ENCODE data around the gene ARSK.
"Not testable (repeated sequence)": the region's sequence is repeated elsewhere in the genome, so short reads cannot be mapped to it uniquely, and the experiment has no call there.

ARSK gene

DNA sequence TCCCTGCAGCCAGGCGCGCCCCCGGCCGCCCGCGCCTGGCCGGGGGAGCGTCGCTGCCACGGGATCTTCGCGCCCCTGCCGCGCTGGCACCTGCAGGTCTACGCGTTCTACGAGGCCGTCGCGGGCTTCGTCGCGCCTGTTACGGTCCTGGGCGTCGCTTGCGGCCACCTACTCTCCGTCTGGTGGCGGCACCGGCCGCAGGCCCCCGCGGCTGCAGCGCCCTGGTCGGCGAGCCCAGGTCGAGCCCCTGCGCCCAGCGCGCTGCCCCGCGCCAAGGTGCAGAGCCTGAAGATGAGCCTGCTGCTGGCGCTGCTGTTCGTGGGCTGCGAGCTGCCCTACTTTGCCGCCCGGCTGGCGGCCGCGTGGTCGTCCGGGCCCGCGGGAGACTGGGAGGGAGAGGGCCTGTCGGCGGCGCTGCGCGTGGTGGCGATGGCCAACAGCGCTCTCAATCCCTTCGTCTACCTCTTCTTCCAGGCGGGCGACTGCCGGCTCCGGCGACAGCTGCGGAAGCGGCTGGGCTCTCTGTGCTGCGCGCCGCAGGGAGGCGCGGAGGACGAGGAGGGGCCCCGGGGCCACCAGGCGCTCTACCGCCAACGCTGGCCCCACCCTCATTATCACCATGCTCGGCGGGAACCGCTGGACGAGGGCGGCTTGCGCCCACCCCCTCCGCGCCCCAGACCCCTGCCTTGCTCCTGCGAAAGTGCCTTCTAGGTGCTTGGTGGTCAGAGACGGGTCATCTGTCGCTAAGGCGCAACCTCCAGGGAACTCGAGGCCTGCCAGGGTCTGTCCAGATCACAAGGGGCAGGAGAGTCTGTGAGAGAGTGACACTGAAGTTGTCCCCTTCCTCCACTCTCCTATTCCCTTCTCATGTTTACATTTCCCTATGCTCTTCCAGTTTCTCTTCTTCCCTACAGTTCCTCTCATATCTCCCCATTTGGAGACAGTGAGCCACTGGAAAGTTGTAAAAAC is 66.3 kb downstream of the ARSK start:
- peak; percentile 30 to 31 for DNase-seq (ENCODE audit: low read depth in 2 of 2)

DNA sequence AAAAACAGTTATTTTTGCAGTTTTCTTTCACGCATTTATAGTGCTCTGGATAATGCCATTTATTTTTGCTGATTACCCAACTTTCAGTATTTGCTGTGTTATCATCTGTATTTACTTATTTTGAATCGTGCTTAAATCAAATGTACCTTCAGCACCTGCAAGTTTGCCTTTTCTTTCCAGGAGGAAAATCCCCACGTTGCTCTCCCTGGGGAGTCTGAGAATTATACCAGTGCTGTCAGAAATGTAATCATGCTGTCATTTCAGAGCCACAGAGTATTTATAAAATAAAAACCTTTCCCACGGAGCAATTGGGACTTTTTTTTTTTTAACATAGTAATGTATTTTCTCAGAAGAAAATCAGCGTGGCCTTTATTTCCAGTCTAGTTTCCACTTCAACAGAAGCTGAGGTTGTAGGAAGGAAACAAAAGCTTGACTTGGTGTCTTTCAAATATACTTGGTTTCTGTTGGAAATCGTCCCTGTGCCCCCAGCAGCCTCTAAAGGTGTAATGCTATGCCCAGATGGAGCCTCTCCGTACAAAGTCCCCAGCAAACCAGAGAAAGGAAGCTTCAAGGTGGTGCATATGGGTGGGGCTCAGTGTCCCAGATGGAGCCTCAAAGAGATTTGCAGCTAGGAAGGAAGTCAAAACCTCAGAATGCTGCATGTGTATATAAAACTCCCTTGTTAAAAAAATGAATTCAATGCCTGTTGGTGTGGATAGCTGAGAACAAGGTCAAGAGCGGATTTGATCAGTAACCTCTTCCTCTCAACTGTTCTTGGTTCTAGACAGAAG is 67.1 kb downstream of the ARSK start:
- no peak for DNase-seq (ENCODE audit: low read depth in 2 of 2)

DNA sequence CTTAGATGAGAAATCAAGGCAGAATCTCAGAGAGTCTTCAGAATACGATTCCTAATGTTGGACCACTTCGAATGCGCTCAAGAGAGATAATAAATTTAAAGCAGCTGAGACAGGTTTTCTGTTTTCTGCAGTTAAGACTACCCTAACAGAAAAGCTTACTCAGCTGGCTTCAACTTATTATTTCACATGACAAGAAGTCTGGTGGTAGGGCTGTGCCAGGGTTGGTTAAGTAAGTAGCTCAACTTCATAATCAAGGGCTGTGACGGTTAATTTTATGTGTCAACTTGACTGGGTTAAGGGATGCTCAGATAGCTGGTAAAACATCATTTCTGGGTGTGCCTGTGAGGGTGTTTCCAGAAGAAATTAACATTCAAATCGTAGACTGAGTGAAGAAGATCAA is 68.8 kb downstream of the ARSK start:
- no peak for DNase-seq (ENCODE audit: low read depth in 2 of 2)

DNA sequence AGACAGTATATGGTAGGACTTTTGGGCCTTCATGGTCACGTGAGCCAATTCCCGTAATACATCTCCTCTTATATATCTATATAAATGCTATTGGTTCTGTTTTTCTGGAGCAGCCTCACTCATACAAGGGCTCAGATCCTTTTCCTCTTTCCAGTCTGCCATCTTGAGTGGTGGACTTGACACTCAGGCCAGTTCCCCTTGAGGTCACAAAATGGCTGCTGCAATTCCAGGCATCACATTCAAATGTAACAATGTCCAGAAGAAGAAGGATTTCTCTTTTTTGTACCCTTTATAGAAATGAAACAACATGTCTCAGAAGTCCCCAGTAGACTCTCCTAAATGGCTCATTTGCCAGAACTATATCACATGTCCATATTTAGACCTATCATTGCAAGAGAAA is 69.5 kb downstream of the ARSK start:
- no peak for DNase-seq (ENCODE audit: low read depth in 2 of 2)

DNA sequence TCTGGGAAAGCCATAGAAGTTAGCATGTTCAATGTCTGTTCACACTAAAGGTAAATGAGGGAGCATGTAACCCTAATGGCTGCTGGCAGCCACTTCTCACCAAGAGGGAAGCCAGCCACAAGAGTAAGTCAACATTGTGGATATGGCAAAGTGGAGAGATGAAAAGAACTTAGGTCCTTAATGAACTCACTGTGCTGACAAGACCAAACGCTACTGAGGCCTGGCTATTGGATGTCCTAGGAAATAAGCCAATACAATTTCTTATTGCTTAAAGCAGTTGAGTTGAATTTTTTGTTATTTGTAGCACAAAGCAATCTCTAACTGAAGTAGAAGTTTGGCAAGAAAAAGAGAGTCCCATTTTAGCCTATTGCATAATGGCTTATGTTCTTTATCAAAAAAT is 71.8 kb downstream of the ARSK start:
- no peak for DNase-seq (ENCODE audit: low read depth in 2 of 2)

DNA sequence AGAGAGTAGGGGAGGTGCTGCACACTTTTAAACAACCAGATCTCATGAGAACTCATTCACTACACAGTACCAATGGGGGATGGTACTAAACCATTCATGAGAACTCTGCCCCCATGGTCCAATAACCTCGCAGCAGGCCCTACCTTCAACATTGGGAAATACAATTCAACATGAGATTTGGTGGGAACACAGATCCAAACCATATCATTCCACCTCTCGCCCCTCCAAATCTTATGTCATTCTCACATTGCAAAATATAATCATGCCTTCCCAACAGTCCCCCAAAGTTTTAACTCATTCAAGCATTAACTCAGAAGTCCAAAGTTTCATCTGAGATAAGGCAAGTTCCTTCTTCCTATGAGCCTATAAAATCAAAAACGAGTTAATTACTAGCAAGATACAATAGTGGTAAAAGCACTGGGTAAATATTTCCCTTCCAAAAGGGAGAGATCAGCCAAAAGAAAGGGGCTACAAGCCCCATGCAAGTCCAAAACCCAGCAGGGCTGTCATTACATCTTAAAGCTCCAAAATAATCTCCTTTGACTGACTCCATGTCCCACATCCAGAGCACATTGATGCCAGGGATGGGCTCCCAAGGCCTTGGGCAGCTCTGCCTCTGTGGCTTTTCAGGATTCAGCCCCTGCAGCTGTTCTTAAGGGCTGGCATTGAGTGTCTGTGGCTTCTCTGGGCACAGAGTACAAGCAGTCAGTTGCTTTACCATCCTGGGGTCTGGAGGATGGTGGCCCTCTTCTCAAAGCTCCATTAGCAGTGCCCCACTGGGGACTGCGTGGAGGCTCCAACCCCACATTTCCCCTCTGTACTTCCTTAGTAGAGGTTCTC is 73.3 kb downstream of the ARSK start:
- no peak for DNase-seq (ENCODE audit: low read depth in 2 of 2)

DNA sequence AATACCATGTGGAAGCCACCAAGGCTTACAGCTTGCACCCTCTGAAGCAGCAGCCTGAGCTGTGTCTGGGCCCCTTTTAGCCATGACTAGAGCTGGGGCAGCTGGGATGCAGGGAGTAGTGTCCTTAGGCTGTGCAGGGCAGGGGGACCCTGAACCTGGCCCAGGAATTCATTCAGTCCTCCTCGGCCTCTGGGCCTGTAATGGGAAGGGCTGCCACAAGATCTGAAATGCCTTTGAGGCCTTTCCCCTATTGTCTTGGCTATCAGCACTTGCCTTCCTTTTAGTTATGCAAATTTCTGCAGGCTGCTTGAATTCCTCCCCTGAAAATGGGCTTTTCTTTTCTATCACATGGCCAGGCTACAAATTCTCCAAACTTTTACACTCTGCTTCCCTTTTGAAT is 74.0 kb downstream of the ARSK start:
- no peak for DNase-seq (ENCODE audit: low read depth in 2 of 2)

DNA sequence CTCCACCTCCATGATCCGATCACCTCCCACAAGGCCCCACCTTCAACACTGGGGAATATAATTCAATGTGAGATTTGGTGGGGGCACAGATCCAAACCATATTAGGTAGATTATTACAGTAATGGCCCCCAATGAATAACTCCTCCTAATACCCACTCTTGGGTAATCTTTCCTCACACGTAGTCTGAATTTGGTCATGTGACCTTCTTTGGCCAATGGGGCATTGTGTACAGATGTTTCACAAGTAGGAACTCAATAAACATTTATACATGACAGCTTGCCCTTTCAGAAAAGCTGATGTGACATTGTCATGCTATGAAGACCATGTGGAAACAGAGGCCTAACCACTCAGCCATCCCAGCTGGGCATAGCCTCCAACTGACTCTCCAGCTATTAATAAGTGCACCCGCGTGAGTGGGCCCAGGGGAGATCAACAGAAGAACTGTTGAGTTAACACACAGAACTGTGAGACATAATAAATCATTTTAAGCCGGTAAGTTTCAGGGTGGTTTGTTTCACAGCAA is 75.6 kb downstream of the ARSK start:
- DNase-seq (ENCODE audit: low read depth in 2 of 2): no peak

DNA sequence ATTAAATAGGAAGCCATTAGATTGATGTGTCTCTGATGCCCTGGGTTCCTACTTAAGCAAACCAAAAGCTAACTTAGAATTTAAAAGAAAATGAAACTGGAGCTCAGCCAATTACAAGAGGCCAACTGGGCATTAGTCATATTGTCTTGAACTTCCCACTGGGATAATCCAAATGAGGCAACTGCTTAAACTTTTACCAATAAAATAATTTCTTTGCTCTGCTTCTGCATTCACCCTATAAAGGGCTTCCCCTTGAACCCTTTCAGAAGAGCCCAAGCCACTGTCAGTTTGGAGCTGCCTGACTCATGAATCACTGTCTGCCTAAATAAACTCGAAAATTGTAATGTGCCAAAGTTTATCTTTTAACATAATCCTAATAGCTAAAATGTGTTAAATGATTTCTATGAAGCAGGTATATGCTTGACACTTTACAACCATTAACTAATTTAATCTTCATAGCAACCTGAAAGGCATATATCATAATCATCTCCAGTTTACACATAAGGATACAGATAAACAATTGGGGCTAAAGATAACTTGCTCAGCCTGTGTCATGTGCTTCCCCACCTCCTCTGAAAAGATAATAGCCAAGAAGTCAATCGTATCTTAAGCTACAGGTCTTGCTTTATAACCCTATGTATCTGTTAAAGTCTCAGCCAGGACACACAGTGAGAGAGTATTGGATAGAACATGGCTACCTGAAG is 76.5 kb downstream of the ARSK start:
- DNase-seq (ENCODE audit: low read depth in 2 of 2): no peak

DNA sequence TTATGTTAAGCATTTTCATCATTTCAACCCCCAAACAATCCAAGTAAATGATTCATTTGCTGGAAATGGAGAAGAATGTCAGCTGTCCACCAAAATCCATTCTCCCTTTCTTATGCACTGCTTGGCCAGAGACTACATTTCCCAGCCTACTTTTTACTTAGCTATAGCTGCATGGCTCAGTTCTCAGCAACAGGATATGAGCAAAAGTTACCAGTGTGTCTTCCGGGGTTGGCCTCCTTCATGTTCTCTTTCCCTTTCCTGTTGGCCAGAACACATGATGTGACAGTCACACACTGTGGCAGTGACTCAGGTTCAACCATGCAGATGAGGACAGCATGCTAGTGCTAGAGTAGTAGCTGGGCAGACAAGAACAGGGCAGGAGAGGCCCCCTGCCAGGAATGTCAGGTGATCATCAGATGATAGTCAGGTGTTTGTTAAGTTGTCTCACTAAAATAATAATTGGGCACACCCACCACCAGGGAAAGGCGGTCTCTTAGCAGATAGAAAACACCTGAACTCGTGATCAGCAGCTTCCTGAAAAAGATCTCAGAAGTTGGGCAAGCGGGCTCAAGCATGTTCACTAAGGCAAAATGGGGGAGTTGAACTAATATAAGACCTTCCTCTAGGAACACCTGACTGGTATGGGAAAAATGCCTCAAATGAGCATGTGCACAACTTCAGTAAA is 77.2 kb downstream of the ARSK start:
- peak; percentile 51 to 54 for DNase-seq (ENCODE audit: low read depth in 2 of 2)

DNA sequence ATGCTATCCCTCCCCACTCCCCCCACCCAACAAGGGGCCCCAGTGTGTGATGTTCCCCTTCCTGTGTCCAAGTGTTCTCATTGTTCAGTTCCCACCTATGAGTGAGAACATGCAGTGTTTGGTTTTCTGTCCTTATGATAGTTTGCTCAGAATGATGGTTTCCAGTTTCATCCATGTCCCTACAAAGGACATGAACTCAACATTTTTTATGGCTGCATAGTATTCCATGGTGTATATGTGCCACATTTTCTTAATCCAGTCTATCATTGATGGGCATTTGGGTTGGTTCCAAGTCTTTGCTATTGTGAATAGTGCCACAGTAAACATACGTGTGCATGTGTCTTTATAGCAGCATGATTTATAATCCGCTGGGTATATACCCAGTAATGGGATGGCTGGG is 78.0 kb downstream of the ARSK start:
- DNase-seq (ENCODE audit: low read depth in 2 of 2): not testable (repeated sequence)

DNA sequence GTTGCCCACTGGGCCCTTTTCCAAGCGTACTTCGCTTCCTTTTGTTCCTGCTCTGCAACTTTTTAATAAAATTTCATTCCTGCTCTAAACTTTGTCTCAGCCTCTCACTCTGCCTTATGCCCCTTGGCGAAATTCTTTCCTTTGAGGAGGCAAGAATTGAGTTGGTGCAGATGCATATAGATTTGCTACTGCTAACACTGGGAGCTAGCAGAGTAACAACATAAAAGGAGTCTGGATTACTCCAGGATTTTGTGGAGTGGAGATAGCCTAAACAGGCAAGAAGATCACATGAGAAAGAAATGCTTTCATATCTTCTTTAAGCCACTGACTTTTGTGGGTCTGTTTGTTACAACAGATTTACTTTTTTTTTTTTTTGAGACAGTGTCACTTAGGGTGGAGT is 78.8 kb downstream of the ARSK start:
- DNase-seq (ENCODE audit: low read depth in 2 of 2): no peak

DNA sequence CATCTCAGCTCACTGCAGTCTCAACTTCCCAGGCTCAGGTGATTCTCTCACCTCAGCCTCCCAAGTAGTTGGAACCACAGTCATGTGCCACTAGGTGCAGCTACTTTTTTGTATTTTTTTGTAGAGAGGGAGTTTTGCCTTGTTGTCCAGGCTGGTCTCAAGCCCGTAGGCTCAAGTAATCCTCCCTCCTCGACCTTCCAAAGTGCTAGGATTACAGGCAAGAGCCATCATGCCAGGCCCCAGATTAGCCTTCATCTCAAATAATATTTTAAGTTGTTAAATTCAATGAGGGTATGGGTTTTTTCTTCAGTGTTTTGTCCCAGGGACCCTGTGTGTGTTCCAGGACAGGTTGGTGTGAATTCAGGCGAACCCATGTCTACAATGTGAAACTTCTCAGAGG is 79.2 kb downstream of the ARSK start:
- no peak for DNase-seq (ENCODE audit: low read depth in 2 of 2)

DNA sequence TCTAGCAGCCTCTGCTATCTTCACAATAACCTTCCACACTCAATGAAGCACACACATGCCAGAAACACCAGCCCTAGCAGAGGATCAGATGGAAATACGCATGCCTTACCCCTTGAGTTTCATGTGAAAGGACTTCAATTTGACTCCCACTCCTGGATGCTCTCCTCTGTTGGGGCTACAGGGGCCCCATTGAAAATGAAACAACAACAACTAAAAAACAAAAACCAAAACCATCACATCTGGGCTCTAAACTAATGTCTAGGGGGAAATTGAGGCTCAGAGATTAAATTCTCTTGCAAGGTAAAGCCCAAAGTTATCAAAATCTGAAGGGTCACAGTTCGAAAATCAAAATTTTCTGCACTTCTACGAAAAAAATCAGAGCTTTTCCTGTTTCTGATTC is 83.7 kb downstream of the ARSK start:
- no peak for DNase-seq (ENCODE audit: low read depth in 2 of 2)

DNA sequence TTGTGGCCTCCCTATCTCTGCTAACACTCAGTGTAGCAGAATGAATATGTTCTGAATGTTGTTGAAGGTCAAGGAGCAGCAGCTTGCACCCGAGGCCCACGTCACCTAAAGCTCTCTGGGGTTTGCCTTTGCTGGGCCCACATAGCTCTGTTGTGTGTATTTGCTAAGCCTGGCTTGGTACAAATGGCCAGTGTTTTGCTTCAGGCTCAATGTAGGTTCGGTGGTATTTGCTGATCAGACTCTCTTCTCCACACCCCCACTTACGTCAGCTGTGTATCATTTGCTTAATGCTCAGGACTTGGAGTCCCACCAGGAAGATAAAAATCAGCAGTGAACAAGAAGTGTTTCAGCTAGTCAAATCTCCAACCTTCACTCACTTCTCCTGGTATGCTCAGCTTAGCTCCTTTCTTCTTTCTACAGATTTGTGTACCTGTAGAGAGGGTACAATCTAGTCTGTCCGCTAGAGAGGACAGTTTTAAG is 86.9 kb downstream of the ARSK start:
- no peak for DNase-seq (ENCODE audit: low read depth in 2 of 2)

DNA sequence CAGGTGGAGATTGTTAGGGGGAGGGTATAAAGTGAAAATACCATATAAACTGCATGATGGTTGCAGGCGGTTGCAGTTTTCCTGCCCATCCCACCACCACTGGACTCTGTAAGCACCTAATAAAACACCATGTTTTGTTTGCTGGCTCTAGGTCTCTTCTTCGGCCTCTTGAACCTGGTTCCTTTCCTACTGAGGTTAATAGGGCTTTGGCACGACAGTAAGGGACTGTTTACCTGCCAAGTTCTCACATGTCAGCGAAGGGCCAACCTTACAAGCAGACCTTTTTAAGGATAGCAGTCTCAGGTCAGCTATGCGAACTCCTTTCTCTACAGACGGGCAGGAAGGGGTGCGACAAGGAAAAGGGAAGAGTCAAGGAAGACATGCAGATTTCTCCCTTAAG is 88.3 kb downstream of the ARSK start:
- no peak for DNase-seq (ENCODE audit: low read depth in 2 of 2)

DNA sequence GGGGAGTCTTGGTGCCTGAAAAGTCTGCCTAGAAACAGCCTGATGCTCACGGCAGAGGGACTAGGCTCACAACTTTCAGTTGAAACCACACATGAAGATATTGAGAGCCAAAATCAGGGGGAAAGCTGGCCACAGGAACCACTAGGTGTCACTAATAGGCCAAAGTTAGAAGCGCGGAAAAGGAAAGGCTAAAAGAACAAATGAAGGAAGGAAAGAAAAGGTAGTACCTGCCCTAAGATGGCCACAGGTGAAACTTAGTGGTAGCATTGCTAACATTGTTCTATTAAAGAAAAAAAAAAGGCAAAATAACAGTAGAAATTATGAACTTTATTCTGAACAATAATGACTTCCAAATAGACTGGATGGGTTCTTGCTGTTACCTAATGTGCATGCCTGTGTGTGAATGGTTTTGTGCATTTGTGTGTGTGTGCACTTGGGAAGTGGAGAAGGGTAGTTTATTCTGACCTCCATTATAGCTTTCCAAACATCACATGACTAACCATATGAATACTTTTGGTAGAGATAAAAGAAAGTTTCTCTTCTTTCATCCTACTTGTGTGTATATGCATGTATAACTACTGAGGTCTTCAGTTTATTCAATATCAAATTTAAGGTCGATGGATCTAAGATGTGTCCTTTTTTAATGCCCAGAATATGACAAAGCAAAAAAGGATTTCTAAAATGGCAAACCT is 89.6 kb downstream of the ARSK start:
- DNase-seq (ENCODE audit: low read depth in 2 of 2): peak in 1 of 2 donors; percentile 12

DNA sequence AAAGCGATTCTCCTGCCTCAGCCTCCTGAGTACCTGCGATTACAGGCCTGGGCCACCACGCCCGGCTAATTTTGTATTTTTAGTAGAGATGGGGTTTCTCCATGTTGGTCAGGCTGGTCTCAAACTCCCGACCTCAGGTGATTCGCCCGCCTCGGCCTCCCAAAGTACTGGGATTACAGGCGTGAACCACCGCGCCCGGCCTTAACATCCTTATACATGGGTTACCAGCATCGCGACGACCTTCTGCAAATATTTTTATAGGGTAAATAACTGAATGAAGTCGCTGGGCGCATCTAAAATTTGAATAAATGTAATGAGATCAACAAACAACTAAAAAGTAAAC is 91.3 kb downstream of the ARSK start:
- not testable (repeated sequence) for DNase-seq (ENCODE audit: low read depth in 2 of 2)

DNA sequence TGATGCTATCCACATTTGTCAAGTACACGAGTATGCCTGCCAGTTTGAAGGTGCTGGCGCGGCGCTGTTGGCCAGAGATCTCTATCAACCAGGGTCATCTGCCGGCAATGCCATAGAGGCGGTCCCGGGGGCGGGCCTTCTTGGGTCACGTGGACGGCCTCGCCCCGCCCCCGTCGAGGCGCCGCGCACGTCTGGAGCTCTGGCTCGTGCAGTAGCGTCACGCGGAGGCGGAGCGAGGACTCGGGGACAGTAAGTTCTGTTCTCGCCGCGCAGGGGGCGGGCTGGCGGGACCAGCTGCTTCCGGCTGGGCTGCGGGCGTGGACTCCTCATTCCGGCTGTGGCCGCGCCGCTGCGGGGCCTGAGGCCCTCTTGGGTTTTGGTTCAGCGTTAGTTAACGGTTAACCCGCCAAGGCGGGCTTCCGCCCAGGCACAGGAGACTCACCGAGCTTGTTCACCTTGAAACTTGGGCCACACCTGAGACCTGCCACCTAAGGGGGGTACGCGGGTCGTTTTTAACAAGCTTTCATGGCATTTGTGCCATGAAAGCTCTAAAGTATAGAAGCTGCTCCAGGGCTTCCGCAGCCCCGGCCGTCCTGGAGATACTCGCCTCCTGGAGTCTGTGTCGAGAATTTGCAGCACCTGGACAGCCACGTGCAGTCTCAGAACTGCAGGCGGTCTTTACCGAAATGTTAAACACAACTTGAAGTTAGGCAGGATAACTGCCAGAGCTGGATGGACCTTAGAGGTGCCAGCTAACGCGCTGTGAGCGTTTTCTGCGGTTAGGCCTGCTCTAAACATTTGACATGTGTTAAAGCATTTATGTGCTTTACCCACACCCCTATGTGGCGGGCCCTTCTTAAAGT is 91.9 kb downstream of the ARSK start, which contains the start of gene RFESD:
Gene RFESD (plus strand): TSS at position 209 of the 863 bp plus-strand sequence. CDS start 5,495 bp downstream, outside the sequence.
- peak; percentile 94 to 96 for DNase-seq (ENCODE audit: low read depth in 2 of 2)
